ENCODE results near the gene SLC9A1. TPM values are rescaled to one million over a fixed set of nuclear protein-coding genes. Genes with fewer than 3 reads are reported as not detected.

SLC9A1 gene
- total and polyA plus RNA-seq, 2 donors (not counting 1 experiment from before 2014, with no cell fraction given): 7.3 to 22.5 TPM

GRCh38 chr1:27203946-27204345 lies 49.0 kb upstream of the SLC9A1 start:
- Histone ChIP-seq H2AFZ (ENCODE audit: insufficient read depth, low read depth, low read length, poor library complexity, severe bottlenecking) (no peak overlapping the region), H3K4me3 (ENCODE audit: control extremely low read depth in 1 of 5, extremely low read depth in 1 of 5, insufficient read depth in 1 of 5, low read depth in 2 of 5, low read length in 4 of 5) (no peak overlapping the region), H4K20me1 (ENCODE audit: control insufficient read depth, insufficient read depth, low read length, poor library complexity, severe bottlenecking) (no peaks in the 10 kb centered on the region), H3K4me2 (replicated peaks; ENCODE audit: low read depth, low read length, poor library complexity, severe bottlenecking) (no peak overlapping the region), H3K27ac (ENCODE audit: low read length in 2 of 2) (no peak overlapping the region), H3K27me3 (replicated peaks in 1 of 4; ENCODE audit: control extremely low read depth in 1 of 4, control insufficient read depth in 3 of 4, insufficient read depth in 4 of 4, low read length in 3 of 4) (no peaks in the 10 kb centered on the region), H3K9me3 (ENCODE audit: control extremely low read depth in 1 of 3, control insufficient read depth in 2 of 3, insufficient read depth in 1 of 3, low read length in 2 of 3) (no peaks in the 10 kb centered on the region), H3K4me1 (ENCODE audit: control insufficient read depth in 2 of 2, insufficient read depth in 2 of 2, low read length in 2 of 2) (no peaks in the 10 kb centered on the region), H3K36me3 (replicated peaks in 1 of 2; ENCODE audit: control extremely low read depth in 1 of 2, control insufficient read depth in 1 of 2, extremely low read depth in 1 of 2, insufficient read depth in 2 of 2, low read length in 1 of 2) (no peaks in the 10 kb centered on the region), H3K79me2 (ENCODE audit: control insufficient read depth, insufficient read depth, low read length) (no peaks in the 10 kb centered on the region), H3K9ac (ENCODE audit: low read length) (no peak overlapping the region)
- Mint-ChIP-seq H3K4me1 (peaks cover 5% of the 10 kb centered on the region), H3K27me3 (no peaks in the 10 kb centered on the region), H3K9me3 (ENCODE audit: insufficient read depth) (no peaks in the 10 kb centered on the region), H3K27ac (no peak overlapping the region), H3K4me3 (no peak overlapping the region)
- POLR2A ChIA-PET: interaction anchor here (0.5 to 0.7 kb wide), 2 partner anchors 105 to 191 kb away, joined by 3 read pairs; no protein-coding TSS in a partner anchor
- intact Hi-C loops (cut with micrococcal nuclease): no loop called here
- ATAC-seq (ENCODE audit: low read depth) (no peak), DNase-seq (no peak)
- WGBS (ENCODE audit: insufficient coverage): 100% methylated on average over 1 of the region's 1 CpG
- CTCF ChIA-PET: interaction anchor here (0.5 to 1.9 kb wide), 2 partner anchors 22 to 80 kb away, joined by 3 to 7 read pairs; no protein-coding TSS in a partner anchor
- TF ChIP-seq EZH2 (IDR thresholded peaks at IDR 0.05; ENCODE audit: borderline replicate concordance, insufficient read depth, low read depth, low read length, poor library complexity, severe bottlenecking): no peak
- TF ChIP-seq CTCF (IDR thresholded peaks at IDR 0.05): no peak

- 93% methylated on average over 21 of the region's 24 CpGs for WGBS (ENCODE audit: insufficient coverage)
- intact Hi-C loops (cut with micrococcal nuclease): no loop called here
- Histone ChIP-seq H3K27ac (ENCODE audit: low read length in 2 of 2) (no peak overlapping the region), H3K79me2 (ENCODE audit: control insufficient read depth, insufficient read depth, low read length) (no peaks in the 10 kb centered on the region), H3K4me2 (replicated peaks; ENCODE audit: low read depth, low read length, poor library complexity, severe bottlenecking) (no peak overlapping the region), H3K36me3 (replicated peaks in 1 of 2; ENCODE audit: control extremely low read depth in 1 of 2, control insufficient read depth in 1 of 2, extremely low read depth in 1 of 2, insufficient read depth in 2 of 2, low read length in 1 of 2) (no peaks in the 10 kb centered on the region), H4K20me1 (ENCODE audit: control insufficient read depth, insufficient read depth, low read length, poor library complexity, severe bottlenecking) (no peaks in the 10 kb centered on the region), H3K4me3 (ENCODE audit: control extremely low read depth in 1 of 5, extremely low read depth in 1 of 5, insufficient read depth in 1 of 5, low read depth in 2 of 5, low read length in 4 of 5) (no peak overlapping the region), H3K9ac (ENCODE audit: low read length) (no peak overlapping the region), H2AFZ (ENCODE audit: insufficient read depth, low read depth, low read length, poor library complexity, severe bottlenecking) (no peak overlapping the region), H3K9me3 (ENCODE audit: control extremely low read depth in 1 of 3, control insufficient read depth in 2 of 3, insufficient read depth in 1 of 3, low read length in 2 of 3) (no peaks in the 10 kb centered on the region), H3K27me3 (replicated peaks in 1 of 4; ENCODE audit: control extremely low read depth in 1 of 4, control insufficient read depth in 3 of 4, insufficient read depth in 4 of 4, low read length in 3 of 4) (no peaks in the 10 kb centered on the region), H3K4me1 (ENCODE audit: control insufficient read depth in 2 of 2, insufficient read depth in 2 of 2, low read length in 2 of 2) (peaks cover 5% of the 10 kb centered on the region in 2 donors)
- H3K9me3 Mint-ChIP-seq (ENCODE audit: insufficient read depth): no peaks in the 10 kb centered on the region
- ATAC-seq (ENCODE audit: low read depth): no peak
- H3K4me3 Mint-ChIP-seq: no peak overlapping the region
- no peaks in the 10 kb centered on the region for H3K27me3 Mint-ChIP-seq
- POLR2A ChIA-PET: no interaction called here
- peaks cover 6% of the 10 kb centered on the region for H3K4me1 Mint-ChIP-seq
- no peak overlapping the region for H3K27ac Mint-ChIP-seq
- DNase-seq: no peak
- TF ChIP-seq CTCF (IDR thresholded peaks at IDR 0.05) (no peak), EZH2 (IDR thresholded peaks at IDR 0.05; ENCODE audit: borderline replicate concordance, insufficient read depth, low read depth, low read length, poor library complexity, severe bottlenecking) (no peak)
- CTCF ChIA-PET: interaction anchor here (0.8 to 1.9 kb wide), 4 partner anchors 16 to 84 kb away, joined by 3 to 8 read pairs (median 4); no protein-coding TSS in a partner anchor
Measured at GRCh38 chr1:27201295-27201694, 46.4 kb upstream of the SLC9A1 start.
